ENCODE measurements around the gene ZFPM1. TPM values are rescaled to one million over a fixed set of nuclear protein-coding genes. Genes with fewer than 3 reads are reported as not detected.

Gene ZFPM1
- total RNA-seq, 1 experiment from 2014 or later: 14.6 TPM

DNA sequence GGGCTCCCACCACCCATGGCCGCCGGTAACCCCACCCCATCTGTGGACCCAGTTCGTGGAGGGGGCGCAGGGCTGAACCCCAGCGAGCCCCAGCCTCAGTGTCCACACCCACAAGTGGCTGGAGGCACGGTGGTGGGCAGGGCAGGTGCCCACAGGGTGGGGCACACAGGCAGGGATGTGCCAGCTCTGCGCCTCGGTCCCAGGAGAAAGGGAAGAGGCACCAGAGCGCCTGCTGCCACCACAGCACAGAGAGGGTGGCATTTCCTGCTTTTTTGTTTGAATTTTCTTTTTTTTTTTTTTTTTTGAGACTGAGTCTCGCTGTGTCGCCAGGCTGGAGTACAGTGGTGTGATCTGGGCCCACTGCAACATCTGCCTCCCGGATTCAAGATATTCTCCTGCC is 19.0 kb downstream of the ZFPM1 start:
- TF ChIP-seq SIN3A (IDR thresholded peaks at IDR 0.05; ENCODE audit: low read depth): no peak
- TF ChIP-seq YY1 (IDR thresholded peaks at IDR 0.05; ENCODE audit: extremely low read depth, insufficient replicate concordance, low read depth, low read length): no peak
- TF ChIP-seq ZBTB33 (IDR thresholded peaks at IDR 0.05; ENCODE audit: extremely low read depth, insufficient replicate concordance, low read length): no peak
- TF ChIP-seq EZH2phosphoT487 (IDR thresholded peaks at IDR 0.05; ENCODE audit: borderline replicate concordance): no peak
- no peak for TF ChIP-seq SRF (IDR thresholded peaks at IDR 0.05; ENCODE audit: low read depth)
- no peak for TF ChIP-seq EZH2 (IDR thresholded peaks at IDR 0.05)
- TF ChIP-seq ZNF274 (IDR thresholded peaks at IDR 0.05; ENCODE audit: low read depth, low read length): no peak
- no peak for TF ChIP-seq RAD21 (IDR thresholded peaks at IDR 0.05; ENCODE audit: low read depth)
- TF ChIP-seq, protein P1, sequence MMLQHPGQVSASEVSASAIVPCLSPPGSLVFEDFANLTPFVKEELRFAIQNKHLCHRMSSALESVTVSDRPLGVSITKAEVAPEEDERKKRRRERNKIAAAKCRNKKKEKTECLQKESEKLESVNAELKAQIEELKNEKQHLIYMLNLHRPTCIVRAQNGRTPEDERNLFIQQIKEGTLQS (IDR thresholded peaks at IDR 0.05): no peak
- TF ChIP-seq JUND (IDR thresholded peaks at IDR 0.05): no peak
- TF ChIP-seq, protein P2, sequence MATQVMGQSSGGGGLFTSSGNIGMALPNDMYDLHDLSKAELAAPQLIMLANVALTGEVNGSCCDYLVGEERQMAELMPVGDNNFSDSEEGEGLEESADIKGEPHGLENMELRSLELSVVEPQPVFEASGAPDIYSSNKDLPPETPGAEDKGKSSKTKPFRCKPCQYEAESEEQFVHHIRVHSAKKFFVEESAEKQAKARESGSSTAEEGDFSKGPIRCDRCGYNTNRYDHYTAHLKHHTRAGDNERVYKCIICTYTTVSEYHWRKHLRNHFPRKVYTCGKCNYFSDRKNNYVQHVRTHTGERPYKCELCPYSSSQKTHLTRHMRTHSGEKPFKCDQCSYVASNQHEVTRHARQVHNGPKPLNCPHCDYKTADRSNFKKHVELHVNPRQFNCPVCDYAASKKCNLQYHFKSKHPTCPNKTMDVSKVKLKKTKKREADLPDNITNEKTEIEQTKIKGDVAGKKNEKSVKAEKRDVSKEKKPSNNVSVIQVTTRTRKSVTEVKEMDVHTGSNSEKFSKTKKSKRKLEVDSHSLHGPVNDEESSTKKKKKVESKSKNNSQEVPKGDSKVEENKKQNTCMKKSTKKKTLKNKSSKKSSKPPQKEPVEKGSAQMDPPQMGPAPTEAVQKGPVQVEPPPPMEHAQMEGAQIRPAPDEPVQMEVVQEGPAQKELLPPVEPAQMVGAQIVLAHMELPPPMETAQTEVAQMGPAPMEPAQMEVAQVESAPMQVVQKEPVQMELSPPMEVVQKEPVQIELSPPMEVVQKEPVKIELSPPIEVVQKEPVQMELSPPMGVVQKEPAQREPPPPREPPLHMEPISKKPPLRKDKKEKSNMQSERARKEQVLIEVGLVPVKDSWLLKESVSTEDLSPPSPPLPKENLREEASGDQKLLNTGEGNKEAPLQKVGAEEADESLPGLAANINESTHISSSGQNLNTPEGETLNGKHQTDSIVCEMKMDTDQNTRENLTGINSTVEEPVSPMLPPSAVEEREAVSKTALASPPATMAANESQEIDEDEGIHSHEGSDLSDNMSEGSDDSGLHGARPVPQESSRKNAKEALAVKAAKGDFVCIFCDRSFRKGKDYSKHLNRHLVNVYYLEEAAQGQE (IDR thresholded peaks at IDR 0.05; ENCODE audit: low read depth): no peak
- TF ChIP-seq, protein P3, sequence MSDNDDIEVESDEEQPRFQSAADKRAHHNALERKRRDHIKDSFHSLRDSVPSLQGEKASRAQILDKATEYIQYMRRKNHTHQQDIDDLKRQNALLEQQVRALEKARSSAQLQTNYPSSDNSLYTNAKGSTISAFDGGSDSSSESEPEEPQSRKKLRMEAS (IDR thresholded peaks at IDR 0.05): no peak
- no peak for TF ChIP-seq CEBPB (IDR thresholded peaks at IDR 0.05; ENCODE audit: low read depth)
- TF ChIP-seq FOSL1 (IDR thresholded peaks at IDR 0.05; ENCODE audit: low read depth): no peak
- no peak for TF ChIP-seq ELF1 (IDR thresholded peaks at IDR 0.05; ENCODE audit: borderline replicate concordance, low read depth)
- TF ChIP-seq ZFX (IDR thresholded peaks at IDR 0.05): no peak
- no peak for TF ChIP-seq CBX3 (IDR thresholded peaks at IDR 0.05; ENCODE audit: low read depth)
- intact Hi-C loops (cut with micrococcal nuclease): no loop called here
- ATAC-seq (no peak), DNase-seq (ENCODE audit: low read depth, low spot score) (no peak)
- Histone ChIP-seq H3K27ac (ENCODE audit: low read depth, low read length) (no peak overlapping the region), H3K4me1 (ENCODE audit: control insufficient read depth in 1 of 2, insufficient read depth in 2 of 2, low read length in 2 of 2) (peaks cover 4 to 21% of the 10 kb centered on the region in 2 experiments; a peak in 3 of 4 replicates), H3K4me2 (ENCODE audit: low read length) (no peak overlapping the region), H4K20me1 (ENCODE audit: insufficient read depth) (peaks cover 3% of the 10 kb centered on the region; the same call in 1 of the 2 replicates), H2AFZ (ENCODE audit: low read depth, low read length, poor library complexity, severe bottlenecking) (no peak overlapping the region), H3K9ac (ENCODE audit: low read length) (no peak overlapping the region), H3K36me3 (ENCODE audit: control insufficient read depth in 1 of 2, insufficient read depth in 2 of 2, low read length in 2 of 2) (no peaks in the 10 kb centered on the region), H3K9me2 (ENCODE audit: insufficient read depth) (no peaks in the 10 kb centered on the region), H3K9me3 (ENCODE audit: control insufficient read depth in 1 of 2, insufficient read depth in 1 of 2, low read depth in 1 of 2, low read length in 2 of 2) (no peaks in the 10 kb centered on the region), H3K79me2 (ENCODE audit: insufficient read depth, low read length) (peaks cover 12% of the 10 kb centered on the region; the same call in 1 of the 2 replicates), H3K27me3 (ENCODE audit: insufficient read depth, low read length) (no peaks in the 10 kb centered on the region), H3K4me3 (replicated peaks in 1 of 2; ENCODE audit: low read depth in 1 of 2, low read length in 2 of 2) (no peak overlapping the region)
- ChIA-PET CTCF (interaction anchor here (0.7 kb wide), 1 partner anchor 202 kb away, joined by 3 read pairs; no protein-coding TSS in a partner anchor), RAD21 (ENCODE audit: low non-redundant PET in 1 of 2, low total read pairs in 2 of 2, uncharacterized antibody in 2 of 2, unreplicated experiment in 2 of 2) (no interaction called here), POLR2A (no interaction called here)
- BruUV-seq (replicated peaks): no TSS peak

All from HCT116 (cell line).